CD4-positive, alpha-beta T cell treated with Interleukin-4 for 1 hour (primary cell): ENCODE results near the gene C19orf53.
"Not testable (repeated sequence)": the region's sequence is repeated elsewhere in the genome, so short reads cannot be mapped to it uniquely, and the experiment has no call there.

Experiments used
- DNase-seq, 2 donors: peaks; one replicate each; pipeline ENCODE4 v3.0.0-alpha.2; 2020 to 2022

C19orf53 gene

DNA sequence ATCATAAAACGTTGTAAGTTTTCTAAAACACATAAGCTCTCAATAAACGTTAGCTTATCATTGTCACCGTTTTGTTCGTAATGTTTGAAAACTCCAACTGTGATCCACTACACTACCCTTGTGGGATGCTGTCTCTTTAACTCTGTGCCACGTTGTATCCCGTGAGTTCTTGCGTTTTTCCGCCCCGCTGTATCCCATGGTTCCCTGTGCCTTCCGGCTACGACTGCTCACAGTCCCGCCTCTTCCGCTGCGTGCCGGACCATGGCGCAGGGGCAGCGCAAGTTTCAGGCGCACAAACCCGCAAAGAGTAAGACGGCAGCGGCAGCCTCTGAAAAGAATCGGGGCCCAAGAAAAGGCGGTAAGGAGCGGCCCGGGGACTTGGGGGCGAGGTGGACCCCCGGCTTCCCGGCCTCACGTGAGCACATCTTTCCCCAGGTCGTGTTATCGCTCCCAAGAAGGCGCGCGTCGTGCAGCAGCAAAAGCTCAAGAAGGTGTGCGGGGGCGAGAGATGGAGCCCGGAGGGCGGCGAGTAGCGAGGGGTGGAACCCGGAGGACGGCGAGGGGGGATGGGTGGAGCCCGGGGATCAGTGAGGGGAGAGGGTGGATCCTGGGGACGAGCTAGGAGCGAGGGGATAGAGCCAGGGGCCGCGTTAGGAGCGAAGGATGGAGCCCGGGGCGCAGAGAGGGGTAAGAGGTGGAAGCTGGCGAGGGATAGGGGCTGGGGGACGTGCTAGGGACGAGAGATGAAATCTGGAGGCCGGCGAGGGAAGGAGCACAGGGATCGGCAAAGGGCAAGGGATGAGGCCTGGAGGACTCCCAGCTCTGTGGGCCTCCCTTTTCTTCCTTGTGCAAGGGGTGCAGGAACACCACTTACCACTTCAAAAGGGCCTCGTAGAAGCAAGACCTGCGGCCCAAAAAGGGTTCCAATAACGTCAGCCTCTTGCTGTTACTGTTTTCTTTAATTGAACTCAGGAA lies at the start of gene C19orf53:
C19orf53 (plus strand) TSS at position 240 of the 975 bp plus-strand sequence; CDS start at position 262, 22 bp downstream.
- DNase-seq: peak; percentile 90

DNA sequence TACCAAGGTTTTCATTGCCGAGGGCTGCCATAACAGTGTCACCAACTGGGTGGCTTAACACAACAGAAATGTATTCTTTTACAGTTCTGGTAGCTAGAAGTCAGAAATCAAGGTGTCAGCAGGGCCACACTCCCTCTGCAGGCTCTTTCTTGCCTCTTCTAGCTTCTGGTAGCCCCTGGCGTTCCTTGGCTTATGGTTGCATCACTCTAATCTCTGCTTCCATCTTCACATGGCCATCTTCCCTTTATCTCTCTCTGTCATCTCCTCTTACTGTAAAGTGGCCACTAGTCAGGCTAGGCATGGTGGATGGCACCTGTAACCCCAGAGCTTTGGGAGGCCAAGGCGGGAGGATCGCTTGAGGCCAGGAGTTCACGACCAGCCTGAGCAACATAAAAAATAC lies 47.9 kb upstream of the C19orf53 start:
- DNase-seq: no peak

DNA sequence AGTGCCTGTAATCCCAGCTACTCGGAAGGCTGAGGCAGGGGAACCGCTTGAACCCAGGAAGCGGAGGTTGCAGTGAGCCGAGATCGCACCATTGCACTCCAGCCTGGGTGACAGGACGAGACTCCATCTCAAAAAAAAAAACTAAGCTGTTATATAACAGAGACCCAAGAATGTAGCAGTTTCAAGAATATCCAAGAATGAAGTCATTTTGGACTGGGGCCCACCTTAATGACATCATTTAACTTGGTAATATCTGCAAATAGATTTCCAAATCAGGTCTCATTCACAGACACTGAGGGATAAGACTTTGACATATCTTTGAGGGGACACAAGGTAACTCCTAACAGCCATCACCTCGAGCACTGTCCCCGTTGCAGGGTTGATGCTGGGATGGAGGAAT lies 46.5 kb upstream of the C19orf53 start:
- DNase-seq: no peak

DNA sequence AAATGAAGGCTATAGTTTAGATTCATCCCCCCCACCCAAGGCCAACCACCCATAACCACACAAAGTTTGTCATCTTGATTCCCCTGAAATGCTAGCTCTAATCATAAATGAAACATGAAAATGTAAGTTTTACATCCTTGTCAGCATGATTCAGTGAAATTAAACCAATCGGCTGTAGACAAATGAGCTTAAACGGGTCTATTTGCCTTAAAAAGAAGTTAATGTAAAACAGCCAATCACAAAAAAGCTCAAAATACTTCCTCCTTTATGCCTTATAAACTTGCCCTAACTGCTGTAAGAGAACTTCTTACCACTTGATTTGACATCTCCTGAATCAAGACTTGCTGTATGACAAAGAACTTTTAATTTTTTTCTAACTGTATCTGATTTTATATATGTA lies 44.4 kb upstream of the C19orf53 start:
- DNase-seq: no peak

DNA sequence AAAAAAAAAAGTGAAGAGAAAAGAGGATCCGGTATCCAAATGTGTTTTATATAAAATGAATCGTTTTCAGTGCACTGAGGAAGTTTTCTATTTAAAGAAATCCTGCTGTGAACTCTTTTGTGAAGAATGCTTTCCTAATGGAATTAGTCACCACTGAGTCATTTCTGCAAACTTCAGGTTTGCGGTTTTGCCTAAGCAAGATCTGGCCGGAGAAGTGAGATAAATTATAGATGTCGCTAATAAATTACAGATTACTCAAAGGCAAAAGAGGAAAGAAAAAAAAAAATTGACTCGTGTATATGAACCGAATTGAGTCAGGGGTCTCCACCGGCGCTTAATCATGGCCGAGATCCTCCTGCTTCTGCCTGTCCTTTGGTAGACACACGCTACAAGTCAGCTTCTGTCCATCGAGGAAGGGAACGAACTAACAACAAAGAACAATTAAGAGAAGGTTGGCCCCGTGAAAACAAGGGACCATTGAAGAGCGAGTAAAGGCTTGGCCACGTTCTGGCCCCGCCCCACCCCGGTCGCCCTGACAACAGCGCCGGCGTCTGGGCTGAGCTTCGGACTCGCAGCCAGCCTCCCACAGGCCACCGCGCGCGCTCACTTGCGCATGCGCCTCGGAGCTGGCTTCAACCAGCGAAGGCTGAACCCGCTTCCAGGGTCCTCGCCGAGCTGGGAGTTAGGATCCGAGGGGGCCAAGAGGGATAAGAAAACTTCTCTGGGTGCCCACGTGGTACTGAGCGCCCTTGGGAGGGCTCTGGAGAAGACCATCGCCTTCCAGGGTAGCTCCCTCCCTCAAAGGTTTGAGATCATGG lies 42.9 kb upstream of the C19orf53 start:
- DNase-seq: peak; percentile 94

DNA sequence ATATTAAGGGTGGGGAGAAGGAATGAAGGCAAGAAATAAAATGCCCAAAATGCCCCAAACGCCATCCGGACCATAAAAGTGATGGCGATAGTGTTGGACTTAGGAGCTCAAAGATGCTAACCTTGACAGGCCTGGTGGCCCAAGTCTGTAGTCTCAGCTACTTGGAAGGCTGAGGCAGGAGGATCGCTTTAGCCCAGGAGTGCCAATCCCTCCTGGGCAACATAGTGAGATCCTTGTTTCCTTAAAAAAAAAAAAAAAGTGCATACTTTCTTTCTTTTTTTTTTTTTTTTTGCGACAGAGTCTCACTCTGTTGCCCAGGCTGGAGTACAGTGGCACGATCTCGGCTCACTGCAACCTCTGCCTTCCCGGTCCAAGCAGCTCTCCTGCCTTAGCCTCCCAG lies 41.9 kb upstream of the C19orf53 start:
- DNase-seq: no peak

DNA sequence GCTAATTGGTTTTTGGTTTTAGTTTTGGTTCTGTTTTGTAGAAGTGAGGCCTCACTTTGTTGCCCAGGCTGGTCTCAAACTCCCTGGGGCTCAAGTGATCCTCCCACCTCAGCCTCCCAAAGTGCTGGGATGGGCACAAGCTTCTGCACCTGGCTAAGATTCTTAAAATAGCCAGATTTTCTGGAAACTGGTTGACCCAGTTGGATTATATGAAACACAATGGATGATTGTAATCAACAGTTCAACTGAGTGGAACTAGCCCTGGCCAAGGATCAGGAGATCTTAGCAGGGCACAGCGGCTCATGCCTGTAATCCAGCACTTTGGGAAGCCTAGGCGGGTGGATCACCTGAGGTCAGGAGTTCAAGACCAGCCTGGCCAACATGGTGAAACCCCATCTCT lies 39.5 kb upstream of the C19orf53 start:
- no peak for DNase-seq

DNA sequence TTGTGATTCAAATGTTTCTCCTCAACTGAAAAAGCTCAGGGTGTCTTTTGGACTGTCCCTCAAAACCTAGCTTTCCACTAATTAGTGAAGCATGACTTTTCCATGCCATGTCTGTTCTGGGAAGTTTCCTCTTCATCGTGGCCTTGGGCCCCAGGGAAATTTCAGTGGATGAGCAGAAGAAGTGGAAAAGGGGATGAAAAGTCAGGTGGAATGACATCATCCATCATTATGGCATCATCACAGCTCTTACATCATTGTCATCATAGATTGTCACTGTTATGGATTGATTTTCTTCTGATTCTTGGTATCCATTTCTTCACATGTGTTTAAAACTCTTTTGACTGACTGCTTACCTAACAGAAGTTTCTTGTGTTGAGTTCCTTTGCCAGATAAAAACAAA lies 36.2 kb upstream of the C19orf53 start:
- DNase-seq: no peak

DNA sequence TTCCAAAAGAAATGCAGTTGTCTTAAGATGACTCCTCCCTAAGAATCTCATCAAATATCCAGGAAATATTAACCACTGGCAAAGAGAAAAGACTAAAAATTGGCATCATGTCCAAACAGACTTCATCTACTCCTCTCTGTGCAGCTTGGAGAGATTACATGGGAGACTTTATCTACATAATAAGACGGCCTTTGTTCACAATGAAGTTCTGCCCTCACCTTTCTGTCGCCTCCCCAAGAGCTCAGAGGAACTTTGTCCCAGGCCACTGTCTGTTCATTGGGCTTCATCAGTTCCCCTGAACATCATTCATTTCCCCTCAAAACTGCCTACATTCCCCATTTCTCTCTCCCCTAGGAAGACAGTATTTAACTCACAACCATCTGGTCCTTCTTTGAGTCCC lies 32.4 kb upstream of the C19orf53 start:
- no peak for DNase-seq

DNA sequence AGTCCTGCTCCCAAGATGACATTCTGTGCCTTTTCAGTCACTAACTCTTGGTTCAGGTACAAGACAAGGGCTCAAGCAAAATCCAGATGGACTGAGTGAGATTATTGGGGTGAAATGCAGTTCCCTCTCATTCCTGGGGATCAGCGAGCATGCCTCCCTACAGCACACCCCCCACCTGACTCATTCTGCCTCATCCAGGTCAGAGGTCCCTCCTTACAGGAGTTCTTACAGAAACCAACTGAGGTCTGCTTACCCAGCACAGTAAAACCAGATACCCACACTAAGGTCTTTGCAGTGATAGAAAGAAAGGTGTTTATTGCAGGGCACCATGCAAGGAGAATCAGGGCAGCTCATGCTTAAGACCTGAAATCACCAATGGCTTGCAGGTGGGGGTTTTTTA lies 31.5 kb upstream of the C19orf53 start:
- no peak for DNase-seq

DNA sequence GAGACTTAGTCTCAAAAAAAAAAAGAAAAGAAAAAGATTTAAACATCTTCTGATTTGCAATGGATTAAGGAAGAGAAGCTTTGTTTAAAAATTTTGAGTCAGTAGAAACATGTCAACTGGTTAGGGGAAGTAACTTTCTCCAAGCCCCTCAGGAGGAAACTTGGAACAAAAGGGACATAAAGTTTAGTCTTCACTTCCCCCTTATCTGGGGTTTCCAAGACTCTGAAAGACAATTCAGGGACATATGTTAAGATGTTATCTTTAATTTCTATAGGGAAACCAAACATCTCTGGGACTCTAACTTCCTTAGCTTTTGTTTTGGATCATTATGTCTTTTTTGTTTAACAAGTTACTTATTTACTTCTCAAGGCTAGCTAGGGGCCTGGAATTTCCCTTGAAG lies 30.1 kb upstream of the C19orf53 start:
- no peak for DNase-seq

DNA sequence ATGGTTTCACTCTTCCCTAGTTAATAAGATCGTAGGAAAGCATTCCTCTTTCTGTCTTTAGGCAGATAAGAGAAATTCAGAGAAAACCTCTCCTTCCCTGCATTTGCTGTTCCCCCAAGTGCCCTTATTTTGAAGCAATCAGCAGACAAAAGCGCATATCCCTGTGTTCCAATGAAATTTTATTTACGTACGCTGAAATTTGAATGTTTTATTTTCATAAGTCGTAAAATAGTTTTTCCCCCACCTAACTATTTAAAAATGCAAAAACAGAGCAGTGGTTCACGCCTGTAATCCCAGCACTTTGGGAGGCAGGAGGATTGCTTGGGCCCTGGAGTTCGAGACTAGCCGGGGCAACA lies 27.2 kb upstream of the C19orf53 start:
- no peak for DNase-seq

DNA sequence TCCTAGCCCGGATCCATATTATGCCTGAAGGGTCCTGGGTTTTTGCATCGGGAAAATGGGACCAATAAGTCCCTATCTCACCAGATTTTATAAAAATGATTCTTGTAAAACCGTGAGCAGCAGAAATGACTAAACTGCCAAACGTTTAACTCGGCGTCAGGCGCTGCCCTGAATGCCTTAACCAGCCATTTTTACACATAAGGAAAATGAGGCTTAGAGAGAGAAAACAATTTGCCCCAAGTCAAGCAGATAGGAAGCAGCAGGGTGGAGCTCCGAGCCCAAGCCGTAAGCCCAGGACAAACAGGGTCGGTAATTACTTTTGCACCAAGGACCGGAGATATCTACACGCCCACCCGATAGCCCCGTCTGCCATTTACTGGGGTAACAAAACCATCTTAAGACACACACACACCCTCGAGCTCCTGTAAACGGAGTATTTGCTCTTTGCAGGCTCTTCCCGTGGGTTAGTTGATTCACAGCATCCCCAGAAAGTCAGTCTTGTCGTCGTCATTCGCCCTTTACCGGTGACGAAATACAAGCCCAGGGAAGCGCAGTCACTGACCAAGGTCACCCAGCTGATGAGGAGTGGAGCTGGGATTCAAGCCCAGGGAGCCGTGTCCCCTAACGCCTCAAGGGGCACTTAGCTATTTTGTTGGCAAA lies 26.0 kb upstream of the C19orf53 start:
- peak in 1 of 2 donors; percentile 40 for DNase-seq

DNA sequence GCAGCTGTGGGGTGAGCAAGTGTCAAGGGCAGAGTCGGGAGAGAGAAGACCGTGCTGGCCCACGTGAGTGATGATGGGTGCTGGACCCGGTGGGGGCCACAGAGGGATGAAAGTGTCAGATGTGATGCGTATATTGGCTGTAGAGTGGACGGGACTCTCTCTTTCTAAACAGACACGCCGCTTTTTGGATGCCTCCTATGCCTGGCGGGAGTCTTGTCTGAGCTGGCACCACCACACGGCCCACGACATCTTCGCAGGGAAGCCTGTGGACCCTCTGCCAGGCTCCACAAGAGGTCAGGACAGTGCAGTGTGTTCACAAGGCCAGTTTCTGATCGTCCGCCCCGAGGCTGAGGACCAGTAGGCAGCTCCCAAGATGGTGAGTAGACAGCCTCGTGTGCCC lies 22.8 kb upstream of the C19orf53 start:
- DNase-seq: no peak

DNA sequence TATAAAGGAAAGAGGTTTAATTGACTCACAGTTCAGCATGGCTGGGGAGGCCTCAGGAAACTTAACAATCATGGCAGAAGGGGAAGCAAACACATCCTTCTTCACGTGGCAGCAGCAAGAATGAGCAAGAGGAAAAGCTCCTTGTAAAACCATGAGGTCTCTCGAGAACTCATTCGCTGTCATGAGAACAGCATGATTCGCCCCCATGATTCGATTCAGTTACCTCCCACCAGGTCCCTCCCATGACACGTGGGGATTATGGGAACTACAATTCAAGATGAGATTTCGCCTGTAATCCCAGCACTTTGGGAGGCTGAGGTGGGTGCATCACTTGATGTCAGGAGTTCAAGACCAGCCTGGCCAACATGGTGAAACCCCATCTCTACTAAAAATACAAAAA lies 20.6 kb upstream of the C19orf53 start:
- not testable (repeated sequence) for DNase-seq

DNA sequence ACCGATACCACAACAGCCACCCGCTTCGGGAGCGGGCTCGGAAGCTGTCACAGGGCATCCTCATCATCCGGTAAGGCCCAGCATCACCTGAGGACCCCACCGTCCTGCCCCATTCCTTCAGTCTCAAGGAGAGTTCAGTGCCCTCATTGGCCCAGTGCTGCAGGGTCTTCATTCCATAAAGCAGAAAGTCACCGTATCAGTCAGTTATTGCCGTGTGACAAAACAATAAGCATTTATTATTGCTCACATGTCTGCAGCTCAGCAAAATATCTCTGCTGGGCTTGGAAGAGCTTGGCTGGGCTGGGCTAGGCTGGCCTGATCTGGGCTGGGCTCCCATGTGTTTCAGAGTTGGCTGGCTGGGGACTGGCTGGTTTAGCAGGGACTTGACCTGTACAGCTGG lies 18.0 kb upstream of the C19orf53 start:
- no peak for DNase-seq

DNA sequence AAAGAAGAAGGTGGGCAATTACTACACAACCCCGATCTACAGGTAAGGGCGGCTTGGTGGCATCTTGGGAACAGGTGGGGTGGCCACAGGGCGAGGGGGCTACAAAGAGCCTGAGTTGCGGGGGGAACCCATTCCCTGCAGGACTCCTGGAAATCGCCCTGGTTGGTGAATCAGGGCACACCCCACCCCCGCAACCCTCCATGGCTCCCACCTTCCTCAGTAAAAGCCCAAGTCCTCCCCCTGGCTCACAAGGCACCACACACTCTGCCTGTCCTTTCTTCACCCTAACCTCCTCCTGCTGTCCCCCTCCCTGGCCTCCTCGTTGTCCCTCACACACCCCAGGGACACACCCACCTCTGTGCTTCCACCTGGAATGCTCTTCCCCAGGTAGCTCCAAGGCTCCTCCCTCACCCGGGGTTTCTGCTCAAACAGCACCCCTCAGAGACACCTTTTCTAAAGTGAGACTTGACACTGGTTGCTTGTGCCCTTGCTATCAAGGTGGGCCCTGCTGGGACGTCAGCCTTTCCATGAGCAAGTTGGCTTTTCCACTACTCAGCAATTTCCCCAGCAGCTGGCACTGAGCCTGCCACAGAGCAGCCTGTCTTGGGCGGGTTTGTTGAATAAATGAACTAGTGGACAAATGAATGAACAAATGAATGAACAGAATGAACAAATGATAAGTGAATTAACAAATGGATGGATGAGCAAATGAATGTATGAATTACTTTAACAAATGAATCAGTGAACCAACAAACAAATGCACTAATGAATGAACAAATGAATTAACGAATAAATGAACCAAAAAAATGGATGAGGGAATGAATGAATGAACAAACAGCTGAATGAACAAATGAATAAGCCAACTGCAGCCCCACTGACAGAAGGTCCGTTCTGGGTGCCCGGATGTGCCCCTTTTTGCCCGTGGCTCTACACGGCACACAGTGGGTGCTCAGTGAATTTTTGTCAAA lies 16.2 kb upstream of the C19orf53 start:
- DNase-seq: no peak

DNA sequence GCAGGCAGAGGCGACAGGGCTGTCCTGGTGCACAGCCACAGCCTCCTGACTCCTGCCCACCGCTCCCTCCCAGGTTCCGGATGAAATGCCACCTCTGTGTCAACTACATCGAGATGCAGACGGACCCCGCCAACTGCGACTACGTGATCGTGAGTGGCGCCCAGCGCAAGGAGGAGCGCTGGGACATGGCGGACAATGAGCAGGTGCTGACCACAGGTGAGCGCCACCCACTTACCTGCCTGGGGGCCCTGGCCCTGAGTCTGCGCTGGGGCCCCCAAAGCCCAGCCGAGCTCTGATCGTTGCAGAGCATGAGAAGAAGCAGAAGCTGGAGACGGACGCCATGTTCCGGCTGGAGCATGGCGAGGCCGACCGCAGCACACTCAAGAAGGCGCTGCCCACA lies 15.5 kb upstream of the C19orf53 start:
- DNase-seq: no peak

DNA sequence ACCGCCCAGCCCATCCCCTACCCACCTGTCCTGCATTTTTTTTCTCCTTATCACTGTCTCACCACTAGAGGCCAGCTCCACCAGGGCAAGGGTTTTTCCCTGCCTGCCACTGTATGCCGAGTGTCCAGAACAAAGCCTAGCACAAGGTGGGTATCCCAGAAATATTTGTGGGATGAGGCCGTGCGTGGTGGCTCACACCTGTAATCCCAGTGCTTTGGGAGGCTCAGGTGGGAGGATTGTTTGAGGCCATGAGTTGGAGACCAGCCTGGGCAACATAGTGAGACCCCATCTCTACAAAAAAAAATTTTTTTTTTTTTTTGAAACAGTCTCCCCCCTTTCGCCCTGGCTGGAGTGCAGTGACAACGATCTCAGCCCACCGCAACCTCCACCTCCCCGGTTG lies 12.8 kb upstream of the C19orf53 start:
- DNase-seq: no peak

DNA sequence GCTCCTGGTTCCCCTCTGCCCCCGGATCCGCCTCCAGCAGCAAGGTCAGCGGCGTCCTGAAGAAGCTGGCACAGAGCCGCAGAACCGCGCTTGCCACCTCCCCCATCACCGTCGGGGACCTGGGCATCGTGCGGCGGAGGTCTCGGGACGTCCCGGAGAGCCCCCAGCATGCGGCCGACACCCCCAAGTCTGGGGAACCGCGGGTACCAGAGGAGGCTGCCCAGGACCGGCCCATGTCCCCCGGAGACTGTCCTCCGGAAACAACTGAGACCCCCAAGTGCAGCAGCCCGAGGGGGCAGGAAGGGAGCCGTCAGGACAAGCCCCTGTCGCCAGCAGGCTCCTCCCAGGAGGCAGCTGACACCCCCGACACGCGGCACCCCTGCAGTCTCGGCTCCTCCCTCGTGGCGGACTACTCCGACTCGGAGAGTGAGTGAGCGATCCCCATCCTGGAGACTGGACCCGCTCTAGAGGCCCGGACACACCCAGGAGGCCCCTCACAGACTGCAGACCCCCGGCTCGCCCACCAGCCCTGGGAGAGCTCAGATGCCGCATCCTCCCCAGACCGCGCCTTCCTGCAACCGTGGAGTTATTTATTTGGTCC lies 11.5 kb upstream of the C19orf53 start:
- DNase-seq: no peak

DNA sequence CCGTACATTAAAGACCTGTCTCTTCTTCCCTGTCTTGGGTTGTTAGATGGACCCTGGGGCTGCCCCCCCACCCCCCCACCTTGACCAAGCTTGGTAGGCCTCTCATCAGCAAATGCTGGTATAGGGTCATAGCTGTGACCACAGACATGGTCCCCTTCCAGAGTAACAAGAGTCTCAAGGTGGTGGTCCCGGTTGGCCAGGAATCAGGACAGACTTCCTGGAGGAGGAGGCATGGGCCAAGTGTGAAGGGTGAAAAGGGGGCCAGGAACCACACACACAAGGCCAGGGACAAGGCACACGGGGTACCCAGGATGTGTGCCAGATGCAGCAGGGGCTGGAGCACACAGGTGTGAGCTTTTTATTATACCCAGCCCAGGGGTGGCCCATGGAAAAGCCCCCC lies 11.0 kb upstream of the C19orf53 start:
- no peak for DNase-seq
